Mononuclear cell (primary cell): ENCODE data around the gene YJEFN3. TPM values are rescaled to one million over a fixed set of nuclear protein-coding genes. Genes with fewer than 3 reads are reported as not detected.

Source experiments
- H3K27me3 ChIP-seq: 2 replicates; pipeline ENCODE4 v1.6.0; 2011; ENCODE audit warnings: low read length, control low read depth; ENCODE audit not compliant: insufficient read depth
- H3K4me1 ChIP-seq: 2 replicates; pipeline ENCODE4 v1.5.1; 2011; ENCODE audit warnings: mild to moderate bottlenecking, low read length, control low read depth; ENCODE audit not compliant: insufficient read depth
- H3K4me3 ChIP-seq: 2 replicates; pipeline ENCODE4 v1.5.1; 2011; ENCODE audit warnings: mild to moderate bottlenecking, low read length, moderate library complexity
- H3K9me3 ChIP-seq: 2 replicates; pipeline ENCODE4 v1.5.1; 2011; ENCODE audit warnings: low read depth, mild to moderate bottlenecking, control low read depth, low read length
- total RNA-seq: library from RNA; depleted of rRNA; stranded (reverse); fragments of >200 nt; gene quantifications from one replicate; pipeline ENCODE4 v1.2.3, GENCODE V29; 2012

Gene YJEFN3, protein sequence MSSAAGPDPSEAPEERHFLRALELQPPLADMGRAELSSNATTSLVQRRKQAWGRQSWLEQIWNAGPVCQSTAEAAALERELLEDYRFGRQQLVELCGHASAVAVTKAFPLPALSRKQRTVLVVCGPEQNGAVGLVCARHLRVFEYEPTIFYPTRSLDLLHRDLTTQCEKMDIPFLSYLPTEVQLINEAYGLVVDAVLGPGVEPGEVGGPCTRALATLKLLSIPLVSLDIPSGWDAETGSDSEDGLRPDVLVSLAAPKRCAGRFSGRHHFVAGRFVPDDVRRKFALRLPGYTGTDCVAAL
- total RNA-seq, result 0.10 TPM

DNA sequence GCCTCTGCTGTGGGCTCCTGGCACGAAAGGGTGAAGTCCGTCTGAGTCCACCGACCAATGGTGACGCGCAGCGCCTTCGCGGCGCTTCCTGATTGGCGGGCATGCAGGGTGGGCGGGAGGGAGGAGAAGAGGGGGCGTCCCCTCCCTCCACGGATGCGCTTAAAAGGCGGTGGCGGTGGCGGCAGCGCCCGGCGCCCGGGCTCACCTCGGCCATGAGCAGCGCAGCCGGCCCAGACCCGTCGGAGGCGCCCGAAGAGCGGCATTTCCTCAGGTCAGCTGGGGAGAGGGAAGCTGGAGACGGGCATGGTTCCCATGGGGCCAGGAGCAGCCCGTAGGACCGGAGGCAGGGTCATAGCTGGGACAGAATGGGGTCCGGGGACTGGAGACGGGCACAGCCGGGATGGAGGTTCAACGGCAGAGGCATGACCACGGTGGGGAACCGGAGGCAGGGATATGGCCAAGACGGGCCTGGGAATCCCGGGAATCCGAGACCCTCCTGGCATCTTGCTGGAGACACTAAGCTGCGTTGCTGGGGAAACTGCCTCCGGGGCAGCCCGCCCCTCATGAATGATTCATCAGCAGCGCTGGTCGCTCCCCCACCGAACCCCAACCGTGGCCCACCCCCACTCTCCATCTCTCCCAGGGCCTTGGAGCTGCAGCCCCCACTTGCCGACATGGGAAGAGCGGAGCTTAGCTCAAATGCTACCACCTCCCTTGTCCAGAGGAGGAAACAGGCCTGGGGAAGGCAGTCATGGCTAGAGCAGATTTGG, at the start of gene YJEFN3:
YJEFN3 (plus strand) TSS at position 191 of the 770 bp plus-strand sequence; CDS start at position 213, 22 bp downstream.
- no peaks in the 10 kb centered on the region for H3K27me3 ChIP-seq
- H3K4me3 ChIP-seq, result no peak within 1 kb of the TSS
- no peaks in the 10 kb centered on the region for H3K9me3 ChIP-seq
- H3K4me1 ChIP-seq, result peaks cover 6% of the 10 kb centered on the region

DNA sequence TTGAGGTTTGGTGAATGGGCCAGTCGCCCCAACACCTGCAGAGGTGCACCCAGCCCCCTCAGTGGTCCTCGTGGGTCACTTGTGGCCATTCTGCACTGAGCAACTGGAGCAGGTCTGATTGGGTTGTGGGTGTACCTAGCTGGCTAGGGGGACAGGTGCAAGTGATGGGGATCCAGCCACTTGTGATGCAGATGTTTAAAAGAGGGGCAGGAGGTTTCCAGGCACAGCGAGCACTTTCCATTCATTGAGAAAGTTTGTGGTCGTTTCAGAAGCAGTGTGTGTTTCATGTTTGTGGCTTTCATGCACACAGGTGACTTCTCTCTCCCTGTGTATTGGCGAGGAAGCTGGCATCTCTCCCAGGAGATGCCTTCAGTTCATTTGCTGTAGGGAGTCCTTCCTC, 48.0 kb upstream of the YJEFN3 start:
- H3K9me3 ChIP-seq, result no peaks in the 10 kb centered on the region
- no peak overlapping the region for H3K4me3 ChIP-seq
- no peaks in the 10 kb centered on the region for H3K27me3 ChIP-seq
- H3K4me1 ChIP-seq, result peaks cover 34% of the 10 kb centered on the region

GRCh38 chr19:19482809-19483596, 45.7 kb upstream of the YJEFN3 start:
- Histone ChIP-seq H3K9me3 (no peaks in the 10 kb centered on the region), H3K4me1 (peaks cover 36% of the 10 kb centered on the region), H3K4me3 (no peak overlapping the region), H3K27me3 (no peaks in the 10 kb centered on the region)

DNA sequence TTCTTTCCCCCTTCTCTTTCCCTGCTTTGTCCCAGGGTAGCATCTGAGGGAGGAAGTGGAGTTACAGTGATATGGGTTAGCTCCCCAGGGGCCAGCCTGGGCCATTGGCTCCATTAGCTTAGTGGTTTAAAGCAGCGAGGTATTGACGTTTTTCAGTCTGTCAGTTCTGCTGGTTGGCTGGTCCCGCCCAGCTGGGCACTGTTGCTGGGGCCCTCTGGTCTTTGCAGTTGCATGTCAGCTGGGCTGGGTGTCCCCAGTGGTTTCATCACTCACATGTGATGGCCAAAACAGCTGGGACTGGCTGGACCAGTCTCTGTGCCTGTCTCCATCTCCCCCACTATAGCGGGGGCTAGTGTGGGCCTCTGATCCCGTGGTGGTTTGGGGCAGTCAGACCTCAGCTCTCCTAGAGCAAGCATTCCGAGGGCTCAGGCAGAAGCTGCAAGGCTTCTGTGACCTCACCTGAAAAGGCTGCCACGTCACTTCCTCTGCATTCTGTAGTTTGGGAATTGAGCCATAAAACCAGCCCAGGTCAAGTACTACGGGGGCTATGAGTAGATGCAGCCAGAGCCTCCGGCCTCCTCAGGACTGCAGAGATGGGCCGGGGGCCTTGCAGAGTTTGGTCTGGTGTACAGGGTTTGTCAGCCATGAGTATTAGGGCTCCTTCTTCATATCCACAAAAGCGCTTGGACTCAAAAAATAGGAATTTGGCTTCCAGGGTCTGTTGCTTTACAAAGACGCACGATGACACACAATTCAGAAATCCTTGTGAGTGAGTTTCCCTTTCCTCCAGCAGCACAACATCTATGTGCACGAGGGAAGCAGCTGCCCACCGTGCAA, 43.3 kb upstream of the YJEFN3 start:
- Histone ChIP-seq H3K4me1 (peaks cover 58% of the 10 kb centered on the region), H3K9me3 (no peaks in the 10 kb centered on the region), H3K4me3 (no peak overlapping the region), H3K27me3 (no peaks in the 10 kb centered on the region)

DNA sequence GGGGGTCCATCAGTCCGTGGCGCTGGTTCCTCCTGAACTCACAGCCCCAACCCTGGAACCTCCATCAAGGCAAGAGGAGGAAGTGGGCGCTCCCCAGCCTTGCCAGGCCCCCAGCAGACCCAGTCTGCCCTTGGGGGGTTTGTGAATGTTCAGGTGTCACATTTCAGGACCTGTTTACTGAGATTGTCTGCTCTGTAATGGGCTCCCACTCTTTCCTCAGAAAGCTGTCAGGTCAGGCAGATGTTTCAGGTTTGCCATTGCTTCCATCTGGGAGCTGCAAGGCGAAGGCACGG, 42.8 kb upstream of the YJEFN3 start:
- no peaks in the 10 kb centered on the region for H3K27me3 ChIP-seq
- no peak overlapping the region for H3K4me3 ChIP-seq
- H3K9me3 ChIP-seq, result no peaks in the 10 kb centered on the region
- peaks cover 55% of the 10 kb centered on the region for H3K4me1 ChIP-seq

DNA sequence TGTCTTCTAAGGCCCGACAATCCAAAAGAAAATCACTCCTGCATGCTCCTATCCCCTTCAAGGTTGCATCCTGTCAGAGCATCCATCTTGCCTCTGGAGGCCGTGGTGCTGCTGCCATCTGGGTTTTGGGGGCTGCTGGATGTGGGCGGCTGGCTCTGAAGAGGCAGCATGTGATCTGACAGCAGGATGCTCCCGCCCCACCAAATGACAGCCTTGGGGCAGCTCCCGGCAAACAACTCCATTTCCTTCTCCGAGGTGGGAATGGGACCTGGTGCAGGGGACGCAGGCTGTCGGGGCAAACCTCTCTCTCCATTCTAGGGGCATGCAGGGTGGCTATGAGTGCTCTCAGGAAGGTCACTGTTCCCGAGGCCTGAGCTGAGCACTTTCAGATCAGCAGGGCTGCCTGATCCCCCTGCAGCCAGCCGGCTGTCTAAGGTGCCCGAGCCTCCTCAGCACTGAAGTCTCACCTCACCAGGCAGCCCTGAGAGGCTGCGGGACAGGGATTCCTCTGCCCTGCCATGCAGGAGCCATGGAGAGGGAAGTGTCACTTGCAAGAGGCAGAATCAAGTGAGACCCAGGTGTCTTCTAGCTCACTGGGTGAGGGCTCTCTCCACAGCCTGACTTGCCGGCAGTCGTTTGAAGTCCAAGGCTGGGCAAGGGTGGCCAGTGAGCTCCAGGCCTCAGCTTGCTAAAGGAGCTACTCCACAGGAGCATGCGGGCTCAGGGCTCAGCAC, 42.2 kb upstream of the YJEFN3 start:
- H3K4me1 ChIP-seq, result peaks cover 51% of the 10 kb centered on the region
- no peak overlapping the region for H3K4me3 ChIP-seq
- no peaks in the 10 kb centered on the region for H3K27me3 ChIP-seq
- no peaks in the 10 kb centered on the region for H3K9me3 ChIP-seq

GRCh38 chr19:19487077-19487949, 41.4 kb upstream of the YJEFN3 start:
- Histone ChIP-seq H3K27me3 (no peaks in the 10 kb centered on the region), H3K4me3 (no peak overlapping the region), H3K4me1 (peaks cover 51% of the 10 kb centered on the region), H3K9me3 (no peaks in the 10 kb centered on the region)

GRCh38 chr19:19487950-19488874, 40.5 kb upstream of the YJEFN3 start:
- no peak overlapping the region for H3K4me3 ChIP-seq
- peaks cover 51% of the 10 kb centered on the region for H3K4me1 ChIP-seq
- no peaks in the 10 kb centered on the region for H3K27me3 ChIP-seq
- H3K9me3 ChIP-seq, result no peaks in the 10 kb centered on the region

- H3K4me3 ChIP-seq, result no peak overlapping the region
- peaks cover 51% of the 10 kb centered on the region for H3K4me1 ChIP-seq
- no peaks in the 10 kb centered on the region for H3K27me3 ChIP-seq
- no peaks in the 10 kb centered on the region for H3K9me3 ChIP-seq
Observed at GRCh38 chr19:19488875-19489690, 39.6 kb upstream of the YJEFN3 start.

GRCh38 chr19:19489804-19490204, 38.9 kb upstream of the YJEFN3 start:
- Histone ChIP-seq H3K4me1 (peaks cover 48% of the 10 kb centered on the region), H3K4me3 (no peak overlapping the region), H3K27me3 (no peaks in the 10 kb centered on the region), H3K9me3 (no peaks in the 10 kb centered on the region)

DNA sequence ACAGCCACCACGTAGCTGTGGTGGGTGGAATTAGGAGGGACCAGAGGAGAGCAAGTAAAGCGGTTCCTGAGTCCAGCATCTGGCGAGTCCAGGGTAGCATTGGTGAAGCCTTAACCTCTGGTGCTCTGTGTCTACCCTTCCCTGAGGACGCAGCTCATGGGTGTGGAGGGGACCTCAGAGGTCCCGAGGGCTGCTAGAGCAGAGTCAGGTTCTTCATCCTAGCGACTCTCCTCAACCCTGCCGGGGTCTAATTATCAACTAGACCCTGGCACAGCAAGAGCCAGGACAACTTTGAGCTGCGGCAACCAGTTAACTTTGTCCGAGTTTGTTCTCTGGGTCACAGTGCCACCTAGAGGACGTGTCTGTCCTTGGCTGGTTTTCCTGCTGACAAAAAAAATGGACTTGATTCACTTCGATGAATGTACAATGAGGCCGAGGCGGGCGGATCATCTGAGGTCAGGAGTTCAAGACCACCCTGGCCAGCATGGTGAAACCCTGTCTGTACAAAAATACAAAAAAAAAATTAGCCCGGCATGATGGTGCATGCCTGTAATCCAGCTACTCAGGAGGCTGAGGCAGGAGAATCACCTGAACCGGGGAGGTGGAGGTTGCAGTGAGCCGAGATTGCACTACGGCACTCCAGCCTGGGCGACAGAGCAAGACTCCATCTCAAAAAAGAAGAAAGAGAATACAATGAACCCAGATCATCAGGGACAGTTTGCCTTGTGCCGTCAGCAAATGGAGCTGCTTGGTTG, 38.3 kb upstream of the YJEFN3 start:
- Histone ChIP-seq H3K9me3 (no peaks in the 10 kb centered on the region), H3K4me3 (no peak overlapping the region), H3K27me3 (no peaks in the 10 kb centered on the region), H3K4me1 (peaks cover 43% of the 10 kb centered on the region)
